ENCODE results near the gene CIAPIN1.

- no peak for TF ChIP-seq CTCF (IDR thresholded peaks at IDR 0.05)
- no peak for TF ChIP-seq POLR2A (IDR thresholded peaks at IDR 0.05)
These were observed 21.2 kb upstream of the CIAPIN1 start for GRCh38 chr16:57468346-57468745.

Measured in uterus (tissue), 2 donors.